Endothelial cell (in vitro differentiated cells): ENCODE data around the gene FARP1. TPM values are rescaled to one million over a fixed set of nuclear protein-coding genes. Genes with fewer than 3 reads are reported as not detected.

Experiments used
- DNase-seq: peaks from one replicate; pipeline ENCODE4 v3.0.0; 2021; ENCODE audit warnings: low spot score
- H3K27ac Mint-ChIP-seq: one replicate; pipeline ENCODE4 v1.8.0; 2021; ENCODE audit warnings: mixed read lengths, inconsistent platforms; ENCODE audit not compliant: unreplicated experiment
- H3K27me3 Mint-ChIP-seq: one replicate; pipeline ENCODE4 v1.8.0; 2021; ENCODE audit warnings: mild to moderate bottlenecking, moderate library complexity, mixed read lengths, inconsistent platforms; ENCODE audit not compliant: unreplicated experiment
- H3K36me3 Mint-ChIP-seq: one replicate; pipeline ENCODE4 v1.8.0; 2021; ENCODE audit warnings: mild to moderate bottlenecking, low read depth, mixed read lengths, inconsistent platforms; ENCODE audit not compliant: unreplicated experiment
- H3K4me1 Mint-ChIP-seq: one replicate; pipeline ENCODE4 v1.8.0; 2021; ENCODE audit warnings: mild to moderate bottlenecking, mixed read lengths, inconsistent platforms; ENCODE audit not compliant: unreplicated experiment
- H3K4me3 Mint-ChIP-seq: one replicate; pipeline ENCODE4 v1.8.0; 2021; ENCODE audit warnings: mild to moderate bottlenecking, mixed read lengths, inconsistent platforms; ENCODE audit not compliant: unreplicated experiment
- H3K9me3 Mint-ChIP-seq: one replicate; pipeline ENCODE4 v1.8.0; 2021; ENCODE audit warnings: mixed read lengths, inconsistent platforms; ENCODE audit not compliant: unreplicated experiment
- CTCF ChIP-seq: fragments of 200-600 bp; sonication (generic); IDR thresholded peaks from one replicate; pipeline ENCODE4 v1.5.0; 2021; ENCODE audit warnings: antibody characterized with exemption; ENCODE audit not compliant: unreplicated experiment
- total RNA-seq: library from RNA; stranded (reverse); fragmentation: NEBNext Ultra II Directional; extraction: Animal tissue kit (Norgen Biotek cat#: 25700); gene quantifications from one replicate; pipeline ENCODE4 v1.2.1, GENCODE V29; 2021; ENCODE audit not compliant: unreplicated experiment

Gene FARP1
- total RNA-seq, 1 donor from 2014 or later = 167 TPM

- DNase-seq = no peak
- Mint-ChIP-seq H3K27ac (no peak overlapping the region), H3K4me1 (peaks cover 3% of the 10 kb centered on the region)
These were observed 41.9 kb downstream of the FARP1 start for GRCh38 chr13:98184792-98185191.

GRCh38 chr13:98187155-98187964 lies 44.5 kb downstream of the FARP1 start:
- Mint-ChIP-seq H3K4me1 (peaks cover 3% of the 10 kb centered on the region), H3K4me3 (no peak overlapping the region), H3K27me3 (no peaks in the 10 kb centered on the region), H3K9me3 (no peaks in the 10 kb centered on the region), H3K27ac (no peak overlapping the region), H3K36me3 (peaks cover 5% of the 10 kb centered on the region)
- DNase-seq = no peak
- no peak for TF ChIP-seq CTCF

More at GRCh38 chr13:98184792-98185191, 41.9 kb downstream of the FARP1 start:
- no peak for TF ChIP-seq CTCF
- peaks cover 5% of the 10 kb centered on the region for H3K36me3 Mint-ChIP-seq
- H3K27me3 Mint-ChIP-seq = no peaks in the 10 kb centered on the region
- H3K4me3 Mint-ChIP-seq = no peak overlapping the region
- H3K9me3 Mint-ChIP-seq = no peaks in the 10 kb centered on the region

GRCh38 chr13:98187965-98188261 lies 45.0 kb downstream of the FARP1 start:
- Mint-ChIP-seq H3K27me3 (no peaks in the 10 kb centered on the region), H3K9me3 (no peaks in the 10 kb centered on the region), H3K27ac (no peak overlapping the region), H3K4me3 (no peak overlapping the region), H3K36me3 (peaks cover 5% of the 10 kb centered on the region), H3K4me1 (peaks cover 3% of the 10 kb centered on the region)
- TF ChIP-seq CTCF = no peak
- DNase-seq = no peak

- Mint-ChIP-seq H3K4me1 (peaks cover 3% of the 10 kb centered on the region), H3K9me3 (no peaks in the 10 kb centered on the region), H3K27me3 (no peaks in the 10 kb centered on the region), H3K36me3 (peaks cover 5% of the 10 kb centered on the region), H3K27ac (no peak overlapping the region), H3K4me3 (no peak overlapping the region)
- DNase-seq = no peak
- TF ChIP-seq CTCF = no peak
These were observed 45.8 kb downstream of the FARP1 start for GRCh38 chr13:98188544-98189166.

- H3K4me3 Mint-ChIP-seq = no peak overlapping the region
- H3K27ac Mint-ChIP-seq = no peak overlapping the region
- DNase-seq = no peak
These were observed 47.1 kb downstream of the FARP1 start for GRCh38 chr13:98189841-98190505.

More at GRCh38 chr13:98189841-98190505, 47.1 kb downstream of the FARP1 start:
- no peak for TF ChIP-seq CTCF
- Mint-ChIP-seq H3K36me3 (peaks cover 5% of the 10 kb centered on the region), H3K27me3 (no peaks in the 10 kb centered on the region), H3K9me3 (no peaks in the 10 kb centered on the region), H3K4me1 (peaks cover 3% of the 10 kb centered on the region)
